Activated CD4-positive, alpha-beta T cell treated with anti-CD3 and anti-CD28 coated beads for 24 hours (primary cell): ENCODE results near the gene CD80.

ENCODE experiments used
- DNase-seq, 2 donors: peaks; one replicate each; pipeline ENCODE4 v3.0.0-alpha.2; 2020; ENCODE audit warnings: low read depth in 2 of 2

CD80 gene

GRCh38 chr3:119497820-119498185 lies 61.6 kb downstream of the CD80 start:
- peak in 1 of 2 donors; percentile 6 for DNase-seq

GRCh38 chr3:119494597-119494996 lies 64.8 kb downstream of the CD80 start:
- no peak for DNase-seq

DNA sequence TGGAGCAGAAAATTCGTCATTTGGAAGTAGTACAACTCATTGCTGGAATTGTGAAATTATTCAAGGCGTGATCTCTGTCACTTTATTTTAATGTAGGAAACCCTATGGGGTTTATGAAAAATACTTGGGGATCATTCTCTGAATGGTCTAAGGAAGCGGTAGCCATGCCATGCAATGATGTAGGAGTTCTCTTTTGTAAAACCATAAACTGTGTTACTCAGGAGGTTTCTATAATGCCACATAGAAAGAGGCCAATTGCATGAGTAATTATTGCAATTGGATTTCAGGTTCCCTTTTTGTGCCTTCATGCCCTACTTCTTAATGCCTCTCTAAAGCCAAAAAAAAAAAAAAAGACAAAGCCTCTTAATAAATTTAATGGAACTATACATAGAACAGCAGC lies 66.6 kb downstream of the CD80 start:
- DNase-seq: no peak

GRCh38 chr3:119492128-119492527 lies 67.3 kb downstream of the CD80 start:
- DNase-seq: no peak

GRCh38 chr3:119490153-119490552 lies 69.3 kb downstream of the CD80 start:
- no peak for DNase-seq

DNA sequence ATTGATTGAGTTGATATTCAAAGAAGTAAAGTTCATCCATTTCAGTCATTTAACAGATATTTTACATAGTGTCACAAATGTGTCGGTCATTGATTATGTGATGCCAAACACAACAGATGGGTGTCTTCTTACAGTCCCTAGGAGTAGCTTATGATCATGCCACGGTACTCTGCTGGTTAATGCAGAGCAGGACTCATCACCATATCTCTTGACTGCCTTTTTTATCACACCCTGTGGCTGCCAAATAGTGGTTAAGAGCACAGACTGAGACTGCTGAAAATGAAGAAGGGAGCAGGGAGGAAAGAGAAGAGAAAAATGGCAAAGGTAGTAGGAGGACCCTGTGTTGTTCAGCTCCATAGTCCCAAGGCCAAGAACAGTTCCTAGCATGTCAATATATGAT lies 73.9 kb downstream of the CD80 start:
- DNase-seq: no peak

GRCh38 chr3:119483101-119483500 lies 76.3 kb downstream of the CD80 start:
- DNase-seq: no peak

DNA sequence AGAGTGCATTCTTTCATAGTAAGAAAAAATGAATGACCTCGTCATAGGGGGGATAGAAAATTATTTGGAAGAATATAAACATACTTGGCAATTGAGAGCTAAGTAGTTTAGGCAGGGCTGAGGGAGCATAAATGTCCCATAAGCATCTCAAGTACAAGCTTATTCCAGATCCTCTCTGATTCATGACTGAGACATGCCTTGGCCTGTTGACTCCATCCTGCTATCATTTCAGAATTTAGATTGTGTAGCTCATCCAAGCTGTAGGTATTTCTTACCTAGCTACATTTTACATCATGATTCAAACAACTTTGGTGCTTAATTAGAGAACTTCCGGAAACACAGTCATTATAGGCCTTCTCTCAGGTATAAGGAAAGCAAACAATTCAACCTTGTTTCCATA lies 78.3 kb downstream of the CD80 start:
- no peak for DNase-seq
